HG03135 (cell line): Measurements from ENCODE around the gene NGLY1.

Experiments
- ATAC-seq: cut with Tn5 transposase; IDR thresholded peaks from one replicate; pipeline ENCODE4 v1.9.1; 2021; ENCODE audit warnings: mild to moderate bottlenecking, moderate library complexity; ENCODE audit not compliant: unreplicated experiment

NGLY1 gene

GRCh38 chr3:25713341-25713985, 69.8 kb downstream of the NGLY1 start:
- ATAC-seq = no peak

- ATAC-seq = no peak
Observed at GRCh38 chr3:25711090-25711489, 72.2 kb downstream of the NGLY1 start.

- ATAC-seq = no peak
Observed at GRCh38 chr3:25708036-25708435, 75.2 kb downstream of the NGLY1 start.

GRCh38 chr3:25707268-25707926, 75.8 kb downstream of the NGLY1 start:
- ATAC-seq = no peak

- no peak for ATAC-seq
Observed at GRCh38 chr3:25706213-25706612, 77.0 kb downstream of the NGLY1 start.

GRCh38 chr3:25697553-25697952, 85.7 kb downstream of the NGLY1 start:
- ATAC-seq = no peak

GRCh38 chr3:25695731-25696420, 87.4 kb downstream of the NGLY1 start:
- no peak for ATAC-seq

- no peak for ATAC-seq
Observed at GRCh38 chr3:25693238-25693637, 90.0 kb downstream of the NGLY1 start.

GRCh38 chr3:25692341-25692740, 90.9 kb downstream of the NGLY1 start:
- ATAC-seq = no peak

- ATAC-seq = no peak
Observed at GRCh38 chr3:25690768-25691533, 92.3 kb downstream of the NGLY1 start.

GRCh38 chr3:25689226-25689625, 94.0 kb downstream of the NGLY1 start:
- ATAC-seq = no peak

- ATAC-seq = no peak
Observed at GRCh38 chr3:25687742-25688141, 95.5 kb downstream of the NGLY1 start.

GRCh38 chr3:25686766-25687165, 96.5 kb downstream of the NGLY1 start:
- ATAC-seq = no peak

GRCh38 chr3:25683882-25684281, 99.4 kb downstream of the NGLY1 start:
- no peak for ATAC-seq

- ATAC-seq = no peak
Observed at GRCh38 chr3:25683410-25683809, 99.8 kb downstream of the NGLY1 start.

GRCh38 chr3:25679642-25680302, 103.5 kb downstream of the NGLY1 start:
- ATAC-seq = no peak

- no peak for ATAC-seq
Observed at GRCh38 chr3:25679166-25679565, 104.1 kb downstream of the NGLY1 start.

GRCh38 chr3:25678581-25678980, 104.7 kb downstream of the NGLY1 start:
- ATAC-seq = no peak

- no peak for ATAC-seq
Observed at GRCh38 chr3:25677121-25677520, 106.1 kb downstream of the NGLY1 start.

- no peak for ATAC-seq
Observed at GRCh38 chr3:25674670-25675069, 108.6 kb downstream of the NGLY1 start.

GRCh38 chr3:25673738-25674298, 109.4 kb downstream of the NGLY1 start:
- no peak for ATAC-seq
